Transverse colon (tissue), 3 donors: ENCODE data around the gene TP53BP2.

Experiments
- POLR2A ChIP-seq: fragments of 450-650 bp; IDR thresholded peaks from one replicate; pipeline ENCODE4 v1.6.1; 2016; ENCODE audit warnings: antibody characterized with exemption, mild to moderate bottlenecking, moderate library complexity
- TF ChIP-seq, protein P1 (sequence below), 5 experiments: fragments of 200-600 bp in 3 of 5; fragments of 450-650 bp in 2 of 5; sonication (generic) in 3 of 5; IDR thresholded peaks; 1 replicate in 2 of 5; 2 replicates in 3 of 5; pipeline ENCODE4 v1.5.1; 2016 to 2017; ENCODE audit warnings: antibody characterized with exemption in 5 of 5, inconsistent platforms in 3 of 5, mild to moderate bottlenecking in 2 of 5, moderate library complexity in 1 of 5

DNA sequence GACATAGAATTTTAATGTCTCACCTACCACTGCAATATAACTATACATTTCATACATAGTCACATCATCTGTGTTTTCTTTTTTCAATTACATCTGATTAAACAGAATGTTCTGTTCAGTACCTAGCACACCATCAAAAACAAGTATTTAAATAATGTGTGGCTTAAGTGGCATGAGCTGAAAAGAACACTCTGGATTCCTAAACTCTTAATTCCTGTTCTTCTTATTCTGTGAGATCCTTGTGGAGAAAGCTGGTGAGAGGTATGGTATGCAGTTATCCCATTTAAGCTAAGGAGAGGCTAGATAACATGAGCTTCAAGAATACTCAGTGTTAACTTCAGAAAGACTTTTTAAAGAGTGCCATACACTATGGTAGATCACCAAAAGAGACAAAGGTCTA, 5.5 kb downstream of the TP53BP2 start:
- TF ChIP-seq, protein P1, sequence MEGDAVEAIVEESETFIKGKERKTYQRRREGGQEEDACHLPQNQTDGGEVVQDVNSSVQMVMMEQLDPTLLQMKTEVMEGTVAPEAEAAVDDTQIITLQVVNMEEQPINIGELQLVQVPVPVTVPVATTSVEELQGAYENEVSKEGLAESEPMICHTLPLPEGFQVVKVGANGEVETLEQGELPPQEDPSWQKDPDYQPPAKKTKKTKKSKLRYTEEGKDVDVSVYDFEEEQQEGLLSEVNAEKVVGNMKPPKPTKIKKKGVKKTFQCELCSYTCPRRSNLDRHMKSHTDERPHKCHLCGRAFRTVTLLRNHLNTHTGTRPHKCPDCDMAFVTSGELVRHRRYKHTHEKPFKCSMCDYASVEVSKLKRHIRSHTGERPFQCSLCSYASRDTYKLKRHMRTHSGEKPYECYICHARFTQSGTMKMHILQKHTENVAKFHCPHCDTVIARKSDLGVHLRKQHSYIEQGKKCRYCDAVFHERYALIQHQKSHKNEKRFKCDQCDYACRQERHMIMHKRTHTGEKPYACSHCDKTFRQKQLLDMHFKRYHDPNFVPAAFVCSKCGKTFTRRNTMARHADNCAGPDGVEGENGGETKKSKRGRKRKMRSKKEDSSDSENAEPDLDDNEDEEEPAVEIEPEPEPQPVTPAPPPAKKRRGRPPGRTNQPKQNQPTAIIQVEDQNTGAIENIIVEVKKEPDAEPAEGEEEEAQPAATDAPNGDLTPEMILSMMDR (IDR thresholded peaks at IDR 0.05) = no peak
- no peak for TF ChIP-seq POLR2A
